Stimulated activated CD4-positive, alpha-beta T cell treated with anti-CD3 and anti-CD28 coated beads, Interleukin-4, amount 100 ng/mL, for 1 hour (primary cell): ENCODE data around the gene HTT.

ENCODE experiments used
- DNase-seq: peaks from one replicate; pipeline ENCODE4 v3.0.0-alpha.2; 2020

Gene HTT

DNA sequence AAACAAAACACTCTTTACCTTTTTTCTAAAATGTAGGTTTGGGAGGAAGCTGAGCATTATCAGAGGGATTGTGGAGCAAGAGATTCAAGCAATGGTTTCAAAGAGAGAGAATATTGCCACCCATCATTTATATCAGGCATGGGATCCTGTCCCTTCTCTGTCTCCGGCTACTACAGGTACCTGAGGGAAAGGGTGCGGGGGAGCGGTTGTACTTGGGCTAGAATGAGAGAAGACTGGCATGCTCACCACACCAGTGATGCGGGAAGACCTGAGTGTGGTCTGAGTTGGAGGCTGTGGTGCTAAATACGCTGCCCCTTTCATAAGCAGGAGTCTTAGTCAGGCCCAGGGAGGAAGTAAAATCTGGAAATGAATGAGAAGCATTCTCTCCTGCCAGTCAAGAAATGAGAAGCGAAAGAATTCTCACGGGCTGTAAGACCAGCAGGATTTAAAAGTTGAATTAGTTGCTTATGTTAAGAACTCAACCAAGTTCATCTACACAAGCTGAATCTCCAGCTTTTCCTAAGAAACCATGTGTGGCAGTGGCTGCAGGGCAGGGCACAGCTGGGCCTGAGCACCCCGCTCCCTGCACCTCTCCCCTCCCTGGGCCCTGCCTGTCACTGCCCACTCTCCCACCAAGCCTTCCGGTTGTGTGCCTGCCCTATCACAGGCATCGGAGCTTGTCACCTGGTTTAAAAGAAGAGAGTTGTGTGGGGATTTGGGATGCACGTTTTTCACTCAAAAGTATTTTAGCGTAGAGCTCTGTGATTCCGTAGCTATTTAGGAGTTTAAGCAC is 149.7 kb downstream of the HTT start:
- no peak for DNase-seq

GRCh38 chr4:3225071-3225850 is 150.8 kb downstream of the HTT start:
- no peak for DNase-seq

DNA sequence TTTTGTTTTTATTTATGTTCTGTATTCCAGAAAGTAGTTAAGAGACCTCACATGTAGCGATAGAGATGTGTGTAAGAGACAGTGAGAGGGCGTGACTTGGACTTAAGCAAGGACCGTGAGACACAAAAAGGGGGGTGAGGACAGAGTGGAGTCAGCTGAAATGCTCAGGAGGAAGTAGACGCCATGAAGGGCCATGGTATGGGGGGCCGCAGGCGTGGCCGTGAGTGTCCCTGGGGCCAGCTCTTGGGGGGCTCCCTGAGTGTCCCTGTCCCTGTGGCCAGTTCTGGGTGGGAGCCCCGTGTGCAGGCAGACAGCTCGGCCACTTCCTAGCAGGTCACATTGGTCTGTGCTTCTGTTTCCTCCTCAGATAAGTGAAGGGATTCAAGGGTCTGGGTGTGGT is 151.5 kb downstream of the HTT start:
- no peak for DNase-seq

DNA sequence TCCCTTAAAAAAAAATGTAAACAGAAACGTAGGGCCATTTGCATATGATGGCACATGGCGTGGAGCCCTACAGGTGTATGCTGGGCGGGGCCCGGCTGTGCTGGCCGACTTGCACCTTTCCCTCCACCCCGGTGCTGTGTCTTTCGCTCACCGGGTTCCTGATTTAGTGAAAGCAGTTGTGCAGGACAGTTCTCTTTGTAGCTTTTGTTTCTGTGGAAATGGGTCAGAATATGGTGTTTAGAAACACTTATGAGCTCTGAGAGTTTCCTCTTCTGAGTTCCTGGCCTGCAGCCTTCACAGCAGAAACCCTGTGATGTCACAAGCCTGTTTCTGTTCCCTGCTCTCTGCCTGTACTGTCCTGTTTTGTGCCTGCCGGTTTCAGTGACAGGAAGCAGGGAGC is 152.0 kb downstream of the HTT start:
- DNase-seq: no peak

GRCh38 chr4:3226944-3227343 is 152.5 kb downstream of the HTT start:
- no peak for DNase-seq

GRCh38 chr4:3227878-3228675 is 153.6 kb downstream of the HTT start:
- DNase-seq: no peak

- DNase-seq: no peak
Measured at GRCh38 chr4:3228881-3229280, 154.4 kb downstream of the HTT start.

- DNase-seq: no peak
Measured at GRCh38 chr4:3229328-3229727, 154.8 kb downstream of the HTT start.

GRCh38 chr4:3229964-3230363 is 155.5 kb downstream of the HTT start:
- no peak for DNase-seq

DNA sequence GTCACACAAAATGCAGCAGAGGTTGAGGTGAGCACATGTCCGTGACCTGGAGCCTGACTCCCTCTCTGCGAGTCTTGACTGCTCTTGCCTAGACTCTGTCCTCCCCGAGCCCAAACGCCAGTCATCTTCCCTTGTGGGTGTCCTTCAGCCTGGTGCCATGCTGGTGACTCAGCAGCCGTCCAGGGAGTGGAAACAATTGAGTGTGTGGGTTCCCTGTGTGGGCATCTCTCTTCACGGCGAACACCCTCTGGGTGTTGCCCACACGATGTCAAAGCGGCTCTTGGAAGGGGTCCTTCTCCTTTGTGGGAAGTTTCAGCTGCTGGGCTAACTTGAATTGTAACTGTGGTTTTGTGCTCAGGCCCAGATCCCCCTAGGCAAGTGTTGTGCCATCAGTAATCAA is 157.0 kb downstream of the HTT start:
- no peak for DNase-seq

DNA sequence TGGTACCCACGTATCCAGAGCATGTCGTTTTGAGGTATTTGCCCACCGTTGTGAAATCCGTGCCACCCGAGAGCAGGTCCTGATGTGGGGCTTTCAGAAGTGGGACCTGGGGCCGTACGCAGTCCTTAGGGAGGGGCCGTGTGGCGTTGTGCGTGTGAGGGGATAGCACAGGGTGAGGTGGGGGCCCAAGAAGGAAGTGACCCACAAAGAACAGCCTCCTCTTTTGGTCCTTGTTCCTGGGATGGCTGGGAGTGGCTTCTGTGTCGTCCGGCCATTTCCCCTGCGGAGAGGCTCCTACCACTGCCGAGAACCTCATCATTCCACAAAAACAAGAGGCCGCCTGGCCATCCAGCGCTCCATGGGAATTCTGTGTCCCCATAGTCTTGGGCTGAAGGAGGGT is 157.5 kb downstream of the HTT start:
- no peak for DNase-seq

GRCh38 chr4:3232871-3233271 is 158.4 kb downstream of the HTT start:
- no peak for DNase-seq

- DNase-seq: no peak
Measured at GRCh38 chr4:3233391-3234071, 159.1 kb downstream of the HTT start.

GRCh38 chr4:3234171-3235029 is 159.9 kb downstream of the HTT start:
- DNase-seq: no peak

GRCh38 chr4:3235030-3235345 is 160.5 kb downstream of the HTT start:
- no peak for DNase-seq

DNA sequence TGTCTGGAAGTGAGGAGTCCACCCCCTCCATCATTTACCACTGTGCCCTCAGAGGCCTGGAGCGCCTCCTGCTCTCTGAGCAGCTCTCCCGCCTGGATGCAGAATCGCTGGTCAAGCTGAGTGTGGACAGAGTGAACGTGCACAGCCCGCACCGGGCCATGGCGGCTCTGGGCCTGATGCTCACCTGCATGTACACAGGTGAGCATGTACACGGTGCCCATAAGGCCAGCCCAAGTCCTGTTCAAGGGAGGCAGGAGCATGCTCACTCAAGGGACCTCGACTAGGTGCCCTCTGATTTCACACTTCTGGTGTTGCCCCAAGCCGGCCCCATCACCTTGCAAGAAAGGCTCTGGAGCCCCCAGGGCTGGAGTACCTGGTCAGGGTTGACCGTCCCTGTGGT is 161.1 kb downstream of the HTT start:
- DNase-seq: no peak

- DNase-seq: no peak
Measured at GRCh38 chr4:3236326-3236878, 161.9 kb downstream of the HTT start.

DNA sequence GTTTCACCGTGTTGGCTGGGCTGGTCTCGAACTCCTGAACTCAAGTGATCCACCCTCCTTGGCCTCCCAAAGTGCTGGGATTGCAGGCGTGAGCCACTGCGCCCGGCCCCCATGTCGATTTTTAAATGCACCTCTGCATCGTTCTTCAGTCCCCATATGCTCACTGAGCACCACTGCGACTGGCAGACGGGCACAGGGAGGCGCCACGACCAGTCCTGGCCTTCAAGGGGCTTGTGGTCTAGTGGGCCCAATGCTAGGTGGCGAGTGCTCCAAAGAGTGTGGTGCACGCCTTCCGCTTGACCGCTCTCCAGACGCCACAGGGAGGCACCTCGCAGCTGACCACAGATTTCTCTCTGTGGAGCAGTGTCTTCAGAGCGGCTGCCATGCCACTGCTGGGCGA is 162.8 kb downstream of the HTT start:
- no peak for DNase-seq

DNA sequence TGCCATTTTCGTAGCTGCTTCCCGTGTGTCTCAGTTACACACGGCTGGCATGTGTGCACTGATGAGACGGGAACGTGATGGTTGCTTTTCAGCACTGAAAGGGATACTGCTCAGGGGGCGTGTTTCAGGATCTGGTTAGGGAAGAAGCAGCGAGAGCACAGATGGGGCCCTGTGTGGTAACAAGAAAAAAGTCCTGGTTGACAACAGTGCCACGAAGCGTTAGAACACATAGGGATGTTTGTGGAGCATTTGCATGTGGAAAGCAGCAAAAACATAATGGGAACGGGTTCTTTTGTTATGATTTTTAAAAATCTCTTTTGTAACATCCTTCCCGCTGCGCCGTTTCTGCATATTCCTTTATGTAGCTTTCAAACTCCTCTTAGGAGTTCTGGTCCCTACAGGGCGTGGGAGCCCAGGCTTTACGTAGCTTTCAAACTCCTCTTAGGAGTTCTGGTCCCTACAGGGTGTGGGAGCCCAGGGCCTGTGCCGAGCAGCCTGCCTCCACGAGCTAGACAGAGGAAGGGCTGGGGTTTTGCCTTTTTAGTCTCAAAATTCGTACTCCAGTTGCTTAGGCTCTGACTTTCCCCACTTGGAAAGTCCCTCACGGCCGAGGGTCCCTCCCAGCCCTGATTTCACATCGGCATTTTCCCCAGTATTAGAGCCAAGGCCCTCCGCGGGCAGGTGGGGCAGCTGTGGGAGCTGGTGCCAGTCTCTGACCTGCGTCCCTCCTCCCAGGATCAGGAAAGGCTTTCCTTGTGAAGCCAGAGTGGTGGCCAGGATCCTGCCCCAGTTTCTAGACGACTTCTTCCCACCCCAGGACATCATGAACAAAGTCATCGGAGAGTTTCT is 163.5 kb downstream of the HTT start:
- DNase-seq: no peak

GRCh38 chr4:3238721-3239120 is 164.2 kb downstream of the HTT start:
- DNase-seq: no peak

DNA sequence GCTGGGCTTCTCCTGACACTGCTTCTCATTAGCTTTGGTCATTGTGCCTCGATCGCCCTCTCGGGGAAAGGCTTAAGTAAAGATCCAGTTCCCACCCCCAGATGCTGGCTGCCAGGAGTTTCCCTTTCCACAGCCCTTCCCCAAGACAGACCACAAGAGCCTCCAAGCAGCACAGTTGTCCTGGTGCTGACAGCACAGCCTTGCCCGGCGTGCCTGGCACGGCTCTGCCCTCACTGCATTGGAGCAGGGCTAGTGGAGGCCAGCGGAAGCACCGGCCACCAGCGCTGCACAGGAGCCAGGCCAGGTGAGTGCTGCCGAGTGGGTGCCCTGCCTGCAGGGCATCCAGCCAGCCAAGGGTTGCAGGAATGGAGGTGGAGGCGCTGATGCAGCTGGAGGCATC is 164.8 kb downstream of the HTT start:
- no peak for DNase-seq
